ENCODE measurements around the gene PYGM.

Gene PYGM

GRCh38 chr11:64742889-64743590, 16.7 kb downstream of the PYGM start:
- Histone ChIP-seq H3K27me3 (ENCODE audit: insufficient read depth, insufficient read length) (peaks cover 59% of the 10 kb centered on the region), H3K4me3 (ENCODE audit: insufficient read length, low read depth) (peak overlapping the region; percentile 62), H3K36me3 (ENCODE audit: insufficient read depth, insufficient read length, low read length) (no peaks in the 10 kb centered on the region), H3K9ac (ENCODE audit: insufficient read length, low read depth) (peak overlapping the region; percentile 89), H3K4me1 (ENCODE audit: insufficient read depth, insufficient read length) (peaks cover 41% of the 10 kb centered on the region), H3K9me3 (ENCODE audit: insufficient read depth, low read length) (no peaks in the 10 kb centered on the region)
- no peak for DNase-seq (ENCODE audit: low read depth, low spot score)
- no peak for TF ChIP-seq ZNF274 (IDR thresholded peaks at IDR 0.05; ENCODE audit: low read depth, low read length)
- no peak for TF ChIP-seq SUZ12 (IDR thresholded peaks at IDR 0.05; ENCODE audit: extremely low read depth, insufficient read depth, insufficient read length)
- TF ChIP-seq YY1 (IDR thresholded peaks at IDR 0.05; ENCODE audit: insufficient read depth, insufficient read length), result no peak

GRCh38 chr11:64742087-64742888, 17.5 kb downstream of the PYGM start:
- H3K4me1 ChIP-seq (ENCODE audit: insufficient read depth, insufficient read length), result peaks cover 41% of the 10 kb centered on the region
- H3K4me3 ChIP-seq (ENCODE audit: insufficient read length, low read depth), result peak overlapping the region; percentile 62
- no peak for TF ChIP-seq YY1 (IDR thresholded peaks at IDR 0.05; ENCODE audit: insufficient read depth, insufficient read length)
- no peak for TF ChIP-seq SUZ12 (IDR thresholded peaks at IDR 0.05; ENCODE audit: extremely low read depth, insufficient read depth, insufficient read length)
- TF ChIP-seq ZNF274 (IDR thresholded peaks at IDR 0.05; ENCODE audit: low read depth, low read length), result no peak
- no peaks in the 10 kb centered on the region for H3K9me3 ChIP-seq (ENCODE audit: insufficient read depth, low read length)
- peak overlapping the region; percentile 89 for H3K9ac ChIP-seq (ENCODE audit: insufficient read length, low read depth)
- H3K27me3 ChIP-seq (ENCODE audit: insufficient read depth, insufficient read length), result peaks cover 59% of the 10 kb centered on the region
- DNase-seq (ENCODE audit: low read depth, low spot score), result no peak
- H3K36me3 ChIP-seq (ENCODE audit: insufficient read depth, insufficient read length, low read length), result no peaks in the 10 kb centered on the region

- Histone ChIP-seq H3K9me3 (ENCODE audit: insufficient read depth, low read length) (no peaks in the 10 kb centered on the region), H3K4me1 (ENCODE audit: insufficient read depth, insufficient read length) (peaks cover 41% of the 10 kb centered on the region), H3K9ac (ENCODE audit: insufficient read length, low read depth) (peak overlapping the region; percentile 89), H3K36me3 (ENCODE audit: insufficient read depth, insufficient read length, low read length) (no peaks in the 10 kb centered on the region), H3K4me3 (ENCODE audit: insufficient read length, low read depth) (peak overlapping the region; percentile 15), H3K27me3 (ENCODE audit: insufficient read depth, insufficient read length) (peaks cover 54% of the 10 kb centered on the region)
- TF ChIP-seq ZNF274 (IDR thresholded peaks at IDR 0.05; ENCODE audit: low read depth, low read length) (no peak), YY1 (IDR thresholded peaks at IDR 0.05; ENCODE audit: insufficient read depth, insufficient read length) (no peak)
- no peak for DNase-seq (ENCODE audit: low read depth, low spot score)
Observed at GRCh38 chr11:64741375-64742086, 18.2 kb downstream of the PYGM start.

DNA sequence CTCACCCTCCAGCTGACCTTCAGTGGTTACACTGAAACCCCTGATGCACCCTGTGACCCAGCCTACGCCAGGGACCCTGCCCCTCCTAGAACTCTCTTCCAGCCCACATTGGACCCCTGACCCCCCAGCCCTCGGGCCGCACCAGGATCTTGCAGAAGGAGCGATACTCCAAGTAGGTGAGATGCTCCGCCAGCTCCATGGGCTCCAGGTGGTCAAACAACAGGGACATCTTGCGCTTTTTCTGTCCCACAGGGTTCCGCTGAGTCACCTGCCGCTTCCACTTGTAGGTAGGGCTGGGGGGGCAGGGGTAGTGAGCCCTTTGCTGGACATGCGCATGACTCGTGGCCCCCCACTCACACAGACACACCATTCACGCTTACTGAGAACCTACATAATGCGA, 19.9 kb downstream of the PYGM start:
- Histone ChIP-seq H3K9ac (ENCODE audit: insufficient read length, low read depth) (no peak overlapping the region), H3K36me3 (ENCODE audit: insufficient read depth, insufficient read length, low read length) (no peaks in the 10 kb centered on the region), H3K4me1 (ENCODE audit: insufficient read depth, insufficient read length) (peaks cover 40% of the 10 kb centered on the region), H3K9me3 (ENCODE audit: insufficient read depth, low read length) (no peaks in the 10 kb centered on the region), H3K4me3 (ENCODE audit: insufficient read length, low read depth) (no peak overlapping the region), H3K27me3 (ENCODE audit: insufficient read depth, insufficient read length) (peaks cover 44% of the 10 kb centered on the region)
- TF ChIP-seq ZNF274 (IDR thresholded peaks at IDR 0.05; ENCODE audit: low read depth, low read length) (no peak), SUZ12 (IDR thresholded peaks at IDR 0.05; ENCODE audit: extremely low read depth, insufficient read depth, insufficient read length) (no peak), YY1 (IDR thresholded peaks at IDR 0.05; ENCODE audit: insufficient read depth, insufficient read length) (no peak)
- no peak for DNase-seq (ENCODE audit: low read depth, low spot score)

GRCh38 chr11:64736654-64737053, 23.1 kb downstream of the PYGM start:
- no peak for DNase-seq (ENCODE audit: low read depth, low spot score)
- Histone ChIP-seq H3K36me3 (ENCODE audit: insufficient read depth, insufficient read length, low read length) (no peaks in the 10 kb centered on the region), H3K9me3 (ENCODE audit: insufficient read depth, low read length) (no peaks in the 10 kb centered on the region), H3K27me3 (ENCODE audit: insufficient read depth, insufficient read length) (peaks cover 16% of the 10 kb centered on the region), H3K4me3 (ENCODE audit: insufficient read length, low read depth) (no peak overlapping the region), H3K9ac (ENCODE audit: insufficient read length, low read depth) (no peak overlapping the region), H3K4me1 (ENCODE audit: insufficient read depth, insufficient read length) (peaks cover 23% of the 10 kb centered on the region)
- TF ChIP-seq ZNF274 (IDR thresholded peaks at IDR 0.05; ENCODE audit: low read depth, low read length) (no peak), YY1 (IDR thresholded peaks at IDR 0.05; ENCODE audit: insufficient read depth, insufficient read length) (no peak)

DNA sequence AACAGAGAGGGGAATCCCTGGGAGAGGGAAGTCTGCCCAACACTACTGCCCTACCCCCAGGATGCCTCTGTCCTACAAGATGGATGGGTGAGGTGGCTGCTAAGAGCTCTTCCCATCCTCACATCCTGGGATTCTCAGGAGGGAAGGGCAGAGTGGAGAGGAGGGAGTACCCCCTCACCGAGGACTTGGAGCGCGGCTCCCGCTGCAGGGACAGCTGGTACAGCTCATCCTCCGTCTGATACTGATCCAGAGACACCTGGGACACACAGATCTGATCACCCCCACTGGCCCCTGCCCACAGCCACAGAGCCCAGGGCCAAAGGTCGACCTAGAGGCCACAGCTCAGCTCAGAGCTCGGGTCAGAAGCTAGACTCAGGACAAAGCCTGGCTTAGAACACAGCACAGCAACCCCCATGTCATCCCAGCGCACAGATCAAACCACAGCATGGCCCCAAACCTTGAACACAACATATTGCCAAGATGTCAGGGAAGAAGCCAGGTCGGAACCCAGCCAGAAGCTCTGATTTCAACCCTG, 24.0 kb downstream of the PYGM start:
- Histone ChIP-seq H3K9ac (ENCODE audit: insufficient read length, low read depth) (peak overlapping the region; percentile 27), H3K4me1 (ENCODE audit: insufficient read depth, insufficient read length) (peaks cover 16% of the 10 kb centered on the region), H3K36me3 (ENCODE audit: insufficient read depth, insufficient read length, low read length) (no peaks in the 10 kb centered on the region), H3K4me3 (ENCODE audit: insufficient read length, low read depth) (no peak overlapping the region), H3K9me3 (ENCODE audit: insufficient read depth, low read length) (no peaks in the 10 kb centered on the region), H3K27me3 (ENCODE audit: insufficient read depth, insufficient read length) (peaks cover 8% of the 10 kb centered on the region)
- TF ChIP-seq SUZ12 (IDR thresholded peaks at IDR 0.05; ENCODE audit: extremely low read depth, insufficient read depth, insufficient read length), result no peak
- TF ChIP-seq YY1 (IDR thresholded peaks at IDR 0.05; ENCODE audit: insufficient read depth, insufficient read length), result no peak
- TF ChIP-seq ZNF274 (IDR thresholded peaks at IDR 0.05; ENCODE audit: low read depth, low read length), result no peak
- DNase-seq (ENCODE audit: low read depth, low spot score), result no peak
